ENCODE measurements around the gene FGFR4.

FGFR4 gene

GRCh38 chr5:177122566-177122965 lies 35.9 kb downstream of the FGFR4 start:
- Mint-ChIP-seq H3K36me3 (ENCODE audit: low read depth) (no peaks in the 10 kb centered on the region), H3K4me1 (no peaks in the 10 kb centered on the region), H3K9me3 (peaks cover 2% of the 10 kb centered on the region), H3K27me3 (ENCODE audit: low read depth) (peaks cover 3% of the 10 kb centered on the region), H3K27ac (no peak overlapping the region), H3K4me3 (no peak overlapping the region)
- TF ChIP-seq CTCF (IDR thresholded peaks at IDR 0.05; ENCODE audit: unreplicated experiment in 3 of 3), result no peak

- TF ChIP-seq CTCF (IDR thresholded peaks at IDR 0.05; ENCODE audit: unreplicated experiment in 3 of 3), result no peak
- Mint-ChIP-seq H3K36me3 (ENCODE audit: low read depth) (no peaks in the 10 kb centered on the region), H3K27me3 (ENCODE audit: low read depth) (peaks cover 9% of the 10 kb centered on the region), H3K4me3 (no peak overlapping the region), H3K4me1 (no peaks in the 10 kb centered on the region), H3K9me3 (peaks cover 2% of the 10 kb centered on the region), H3K27ac (no peak overlapping the region)
Observed at GRCh38 chr5:177123789-177124485, 37.2 kb downstream of the FGFR4 start.

DNA sequence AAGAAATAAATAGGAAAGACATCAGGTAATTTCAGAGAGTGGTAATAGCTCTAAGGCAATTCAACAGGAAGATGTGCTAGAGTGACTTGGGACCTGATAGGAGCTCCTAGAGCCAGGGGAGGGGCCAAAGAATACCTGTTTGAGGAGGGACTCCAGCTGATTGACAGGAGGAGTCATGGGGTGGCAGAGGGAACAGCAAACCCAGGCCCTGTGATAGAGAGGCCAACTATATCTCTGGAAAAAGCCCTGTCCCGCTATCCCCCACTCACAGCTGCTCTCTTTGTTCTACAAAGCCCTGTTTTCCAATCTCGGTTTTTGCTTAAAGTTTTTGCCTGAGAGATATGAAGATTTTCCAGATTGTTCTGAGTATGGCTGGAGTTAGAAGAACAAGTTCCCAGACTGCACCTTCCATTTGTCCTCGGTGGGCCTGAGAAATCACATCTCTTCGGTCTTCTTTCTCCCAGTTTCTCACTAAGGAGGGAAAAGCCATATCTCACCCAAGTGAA lies 37.8 kb downstream of the FGFR4 start:
- no peak overlapping the region for H3K4me3 Mint-ChIP-seq
- H3K4me1 Mint-ChIP-seq, result no peaks in the 10 kb centered on the region
- no peak for TF ChIP-seq CTCF (IDR thresholded peaks at IDR 0.05; ENCODE audit: unreplicated experiment in 3 of 3)
- H3K27me3 Mint-ChIP-seq (ENCODE audit: low read depth), result peaks cover 9% of the 10 kb centered on the region
- H3K27ac Mint-ChIP-seq, result no peak overlapping the region
- no peaks in the 10 kb centered on the region for H3K36me3 Mint-ChIP-seq (ENCODE audit: low read depth)
- H3K9me3 Mint-ChIP-seq, result peaks cover 2% of the 10 kb centered on the region

- Mint-ChIP-seq H3K36me3 (ENCODE audit: low read depth) (no peaks in the 10 kb centered on the region), H3K4me3 (no peak overlapping the region), H3K4me1 (peaks cover 9% of the 10 kb centered on the region), H3K27ac (no peak overlapping the region), H3K27me3 (ENCODE audit: low read depth) (peaks cover 14% of the 10 kb centered on the region), H3K9me3 (peaks cover 2% of the 10 kb centered on the region)
- no peak for TF ChIP-seq CTCF (IDR thresholded peaks at IDR 0.05; ENCODE audit: unreplicated experiment in 3 of 3)
Observed at GRCh38 chr5:177126771-177127170, 40.1 kb downstream of the FGFR4 start.

DNA sequence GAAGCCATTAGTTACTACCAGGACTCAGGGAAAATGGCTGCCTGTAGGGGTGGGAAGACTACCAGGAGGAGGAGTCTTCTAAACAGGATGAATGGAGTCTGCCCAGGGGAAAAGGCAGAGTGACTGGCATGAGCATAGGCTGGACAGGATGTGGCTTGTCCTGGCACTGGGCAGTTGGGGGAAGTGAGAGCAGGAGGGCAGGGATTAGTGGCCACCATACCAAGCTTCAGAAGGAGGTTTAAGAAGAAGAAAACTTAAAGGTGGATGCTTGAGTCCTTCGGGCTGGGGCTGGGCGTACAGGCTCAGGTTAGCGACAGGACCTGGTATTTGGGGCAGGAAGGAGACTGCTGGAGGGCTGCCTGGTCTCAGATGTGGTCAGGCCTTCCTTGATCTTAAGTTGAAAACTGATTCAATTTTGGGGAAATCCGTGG lies 41.9 kb downstream of the FGFR4 start:
- TF ChIP-seq CTCF (IDR thresholded peaks at IDR 0.05; ENCODE audit: unreplicated experiment in 3 of 3), result no peak
- Mint-ChIP-seq H3K4me1 (peaks cover 9% of the 10 kb centered on the region), H3K36me3 (ENCODE audit: low read depth) (no peaks in the 10 kb centered on the region), H3K27ac (peak overlapping the region in 1 of 3 experiments; percentile 23), H3K27me3 (ENCODE audit: low read depth) (peaks cover 14% of the 10 kb centered on the region), H3K9me3 (no peaks in the 10 kb centered on the region), H3K4me3 (peak overlapping the region in 2 of 3 experiments; percentile 7 to 25)

All from nephron (organoid).